ENCODE measurements around the gene HDAC3. TPM values are rescaled to one million over a fixed set of nuclear protein-coding genes. Genes with fewer than 3 reads are reported as not detected.

The HDAC3 gene
- total RNA-seq: 60.1 and 66.4 TPM in 2 replicates

DNA sequence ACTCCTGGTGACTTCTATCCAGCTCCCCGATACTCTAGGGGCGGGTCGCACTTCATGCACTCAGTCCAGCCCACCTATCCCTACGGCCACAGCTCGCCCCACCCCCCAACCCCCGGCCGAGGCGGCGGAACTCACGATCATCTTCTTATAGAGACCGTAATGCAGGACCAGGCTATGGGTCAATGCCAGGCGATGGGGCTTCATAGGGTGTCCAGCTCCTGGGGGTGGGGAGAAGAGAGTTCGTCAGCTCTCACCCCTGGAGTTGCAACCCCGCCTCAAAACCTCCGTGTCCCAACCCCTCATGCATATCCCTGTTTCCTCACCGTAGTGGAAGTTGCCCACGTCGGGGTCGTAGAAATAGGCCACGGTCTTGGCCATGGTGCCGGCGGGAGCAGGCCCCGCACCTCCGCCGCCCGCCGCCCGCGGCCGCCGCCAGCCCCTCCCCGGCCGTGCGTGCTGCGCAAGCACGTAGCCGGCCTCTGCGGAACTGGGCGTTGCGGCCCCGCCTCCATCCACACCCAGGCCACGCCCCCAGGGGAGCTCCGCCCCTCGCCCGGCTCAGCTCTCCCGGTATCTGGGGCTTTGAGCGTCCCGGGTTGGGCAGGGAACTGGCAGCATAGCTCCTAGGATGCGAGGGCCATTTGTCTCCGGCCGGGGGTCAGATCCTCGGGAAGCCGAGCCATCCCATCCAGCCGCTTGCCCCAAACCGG, at the start of gene HDAC3, which contains the start of gene RELL2:
Gene HDAC3, minus strand, starts transcription at position 437 of the 710 bp plus-strand sequence. Its CDS starts 59 bp downstream, at position 378.
Gene RELL2, plus strand, starts transcription at position 585 of the 710 bp plus-strand sequence. CDS start 1,229 bp downstream, outside the sequence.

GRCh38 chr5:141681695-141682641, 45.3 kb upstream of the HDAC3 start, which contains the start of gene ARAP3:
Gene ARAP3, minus strand, starts transcription at chr5:141682230. Its CDS starts 1,744 bp downstream, at chr5:141680486.

GRCh38 chr5:141650851-141651727, 14.4 kb upstream of the HDAC3 start, which contains the start of gene FCHSD1:
Gene FCHSD1, minus strand, starts transcription at chr5:141651418. Its CDS starts 50 bp downstream, at chr5:141651368.

DNA sequence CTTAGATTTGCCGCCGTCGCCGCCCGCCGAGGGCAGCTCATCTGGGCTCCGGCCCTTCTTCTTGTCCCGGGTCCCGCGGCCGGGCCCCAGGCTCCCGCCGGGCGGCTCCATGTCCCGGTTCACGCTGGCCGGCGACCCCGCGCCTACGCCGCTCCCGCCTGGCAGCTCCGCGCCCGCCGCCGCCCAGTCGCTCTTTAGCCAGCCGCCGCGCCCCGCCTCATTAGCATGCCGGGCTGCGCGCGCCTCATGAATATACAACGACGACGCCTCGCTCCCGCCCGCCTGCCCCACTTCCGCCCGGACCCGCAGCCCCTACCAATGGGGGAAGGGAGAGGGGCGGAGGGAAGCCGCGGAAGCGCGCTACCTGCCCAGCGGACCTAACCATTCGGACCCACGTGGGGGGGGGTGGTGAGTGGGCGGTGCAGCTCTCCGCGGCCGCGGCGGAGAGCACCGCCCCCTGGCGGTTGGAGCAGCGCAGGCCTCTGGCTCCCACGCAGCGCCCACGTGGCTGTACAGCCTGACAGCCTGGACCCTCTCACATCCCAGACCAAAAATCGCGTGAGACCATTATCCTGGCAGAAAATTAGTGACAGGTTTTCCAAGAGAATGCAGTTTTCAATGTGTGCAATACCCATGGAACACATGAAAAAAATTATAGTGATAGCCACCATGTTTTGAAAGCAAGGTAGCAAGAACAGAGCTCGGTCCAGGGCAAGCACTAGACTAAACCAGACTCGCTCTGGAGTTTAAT, 17.7 kb downstream of the HDAC3 start, which contains the start of gene DIAPH1:
Gene DIAPH1, minus strand, starts transcription at position 197 of the 751 bp plus-strand sequence. Its CDS starts 86 bp downstream, at position 111.

Small RNA genes lying within 50 kb of the gene (small RNA-seq; reads per million reads assigned to genes)
- gene RPS27AP10: not detected

Other genes starting within 250 kb of the HDAC3 start
- gene PCDHGB4, start 249.2 kb downstream of the HDAC3 start, total RNA-seq: 12.0 and 13.0 TPM in 2 replicates
- gene PCDHGA8, start 244.2 kb downstream of the HDAC3 start, total RNA-seq: 1.2 and 3.5 TPM in 2 replicates
- 13.7 and 15.4 TPM in 2 replicates for gene PCDHGB5, start 238.9 kb downstream of the HDAC3 start, total RNA-seq
- 4.3 and 5.7 TPM in 2 replicates for gene PCDHGA9, start 234.1 kb downstream of the HDAC3 start, total RNA-seq
- gene PCDHGB6, start 228.8 kb downstream of the HDAC3 start, total RNA-seq: 2.3 and 3.1 TPM in 2 replicates
- gene PCDHGA10, start 223.9 kb downstream of the HDAC3 start, total RNA-seq: 4.4 and 9.4 TPM in 2 replicates
- gene PCDHGB7, start 219.2 kb downstream of the HDAC3 start, total RNA-seq: 1.8 and 7.5 TPM in 2 replicates
- gene PCDHGA11, start 215.8 kb downstream of the HDAC3 start, total RNA-seq: 6.2 and 9.0 TPM in 2 replicates
- 6.7 and 8.2 TPM in 2 replicates for gene PCDHGA12, start 206.3 kb downstream of the HDAC3 start, total RNA-seq
- gene PCDHGC3, start 160.9 kb downstream of the HDAC3 start, total RNA-seq: 9.4 and 10.3 TPM in 2 replicates
- 0.54 and 2.4 TPM in 2 replicates for gene PCDHGC4, start 151.8 kb downstream of the HDAC3 start, total RNA-seq
- gene PCDHGC5, start 147.8 kb downstream of the HDAC3 start, total RNA-seq: 0.22 and 1.6 TPM in 2 replicates
- 34.2 and 47.4 TPM in 2 replicates for gene DIAPH1, start 17.8 kb downstream of the HDAC3 start, total RNA-seq
- 7.5 and 9.7 TPM in 2 replicates for gene RELL2, start 148 bp upstream of the HDAC3 start, total RNA-seq
- gene FCHSD1, start 14.6 kb upstream of the HDAC3 start, total RNA-seq: 43.6 and 62.1 TPM in 2 replicates
- gene ARAP3, start 45.4 kb upstream of the HDAC3 start, total RNA-seq: 6.3 and 9.4 TPM in 2 replicates
- 6.3 and 25.9 TPM in 2 replicates for gene PCDH1, start 241.6 kb upstream of the HDAC3 start, total RNA-seq